Loucy (cell line): ENCODE data around the gene METTL15.
"Not testable (repeated sequence)": the region's sequence is repeated elsewhere in the genome, so short reads cannot be mapped to it uniquely, and the experiment has no call there.

Experiments used
- H2AFZ ChIP-seq: fragments of 200-600 bp; sonication (generic); 2 replicates; pipeline ENCODE4 v1.6.0; 2016; ENCODE audit warnings: antibody characterized with exemption, mild to moderate bottlenecking, low read length, moderate library complexity
- H3F3A ChIP-seq: fragments of 200-600 bp; 2 replicates; pipeline ENCODE4 v1.6.0; 2016; ENCODE audit warnings: antibody characterized with exemption, low read depth, mild to moderate bottlenecking
- H3K27me3 ChIP-seq: fragments of 200-600 bp; sonication (generic); 2 replicates; pipeline ENCODE4 v1.6.1; 2014; ENCODE audit warnings: low read length, mild to moderate bottlenecking; ENCODE audit not compliant: insufficient read depth, poor library complexity, severe bottlenecking
- H3K36me3 ChIP-seq: fragments of 200-600 bp; sonication (generic); 2 replicates; pipeline ENCODE4 v1.6.1; 2016; ENCODE audit warnings: low read length; ENCODE audit not compliant: insufficient read depth
- H3K4me1 ChIP-seq: fragments of 200-600 bp; sonication (generic); 2 replicates; pipeline ENCODE4 v1.5.1; 2014; ENCODE audit warnings: low read length, mild to moderate bottlenecking; ENCODE audit not compliant: insufficient read depth, poor library complexity, severe bottlenecking
- H3K4me2 ChIP-seq: fragments of 200-600 bp; sonication (generic); 2 replicates; pipeline ENCODE4 v1.6.0; 2014; ENCODE audit warnings: antibody characterized with exemption, low read length, low read depth, mild to moderate bottlenecking; ENCODE audit not compliant: poor library complexity, severe bottlenecking
- H3K4me3 ChIP-seq: fragments of 200-600 bp; sonication (generic); 2 replicates; pipeline ENCODE4 v1.5.1; 2014; ENCODE audit warnings: low read length, mild to moderate bottlenecking, mixed read lengths; ENCODE audit not compliant: poor library complexity, severe bottlenecking
- H3K79me2 ChIP-seq: fragments of 200-600 bp; sonication (generic); 2 replicates; pipeline ENCODE4 v1.6.1; 2014; ENCODE audit warnings: low read length; ENCODE audit not compliant: insufficient read depth
- H3K9ac ChIP-seq: fragments of 200-600 bp; sonication (generic); 2 replicates; pipeline ENCODE4 v1.6.0; 2014; ENCODE audit warnings: mild to moderate bottlenecking, low read depth, low read length, moderate library complexity; ENCODE audit not compliant: poor library complexity, severe bottlenecking
- H3K9me2 ChIP-seq: fragments of 200-600 bp; sonication (generic); replicated peaks from 2 replicates; pipeline ENCODE4 v1.6.1; 2016; ENCODE audit warnings: low read depth, low read length, mixed read lengths
- H3K9me3 ChIP-seq: fragments of 200-600 bp; sonication (generic); 2 replicates; pipeline ENCODE4 v1.6.1; 2014; ENCODE audit warnings: mild to moderate bottlenecking, antibody characterized with exemption, low read length, low read depth; ENCODE audit not compliant: insufficient read depth
- H4K20me1 ChIP-seq: fragments of 200-600 bp; sonication (generic); 2 replicates; pipeline ENCODE4 v1.6.0; 2014; ENCODE audit warnings: antibody characterized with exemption, low read length, mild to moderate bottlenecking; ENCODE audit not compliant: insufficient read depth, poor library complexity, severe bottlenecking
- CTCF ChIP-seq: fragments of 200-600 bp; sonication (generic); conservative IDR thresholded peaks from 2 replicates; pipeline ENCODE4 v1.5.1; 2014; ENCODE audit warnings: mild to moderate bottlenecking, antibody characterized with exemption, low read length
- EZH2phosphoT487 ChIP-seq: fragments of 200-600 bp; IDR thresholded peaks from 2 replicates; pipeline ENCODE4 v1.6.1; 2018; ENCODE audit warnings: antibody characterized with exemption, mild to moderate bottlenecking, moderate library complexity, borderline replicate concordance

The METTL15 gene

GRCh38 chr11:28133146-28133545 is 25.0 kb downstream of the METTL15 start:
- Histone ChIP-seq H3K27me3 (no peaks in the 10 kb centered on the region), H3K36me3 (peaks cover 5% of the 10 kb centered on the region; the same call in 1 of the 2 replicates), H3F3A (no peaks in the 10 kb centered on the region), H3K4me1 (no peaks in the 10 kb centered on the region), H3K79me2 (no peaks in the 10 kb centered on the region), H3K9ac (no peak overlapping the region), H3K9me2 (no peaks in the 10 kb centered on the region), H2AFZ (no peak overlapping the region), H3K4me3 (no peak overlapping the region), H3K4me2 (no peak overlapping the region), H4K20me1 (no peaks in the 10 kb centered on the region), H3K9me3 (peaks cover 16% of the 10 kb centered on the region; the same call in 1 of the 2 replicates)
- no peak for TF ChIP-seq CTCF
- no peak for TF ChIP-seq EZH2phosphoT487

GRCh38 chr11:28136157-28136556 is 28.0 kb downstream of the METTL15 start:
- not testable (repeated sequence) for H3K9ac ChIP-seq, H3K9me2 ChIP-seq, H3K79me2 ChIP-seq, H3K4me3 ChIP-seq, H3F3A ChIP-seq, H3K27me3 ChIP-seq, H3K4me2 ChIP-seq, H4K20me1 ChIP-seq, H3K4me1 ChIP-seq, H2AFZ ChIP-seq, H3K36me3 ChIP-seq
- H3K9me3 ChIP-seq, result peaks cover 25% of the 10 kb centered on the region; the same call in 1 of the 2 replicates

GRCh38 chr11:28137366-28137765 is 29.2 kb downstream of the METTL15 start:
- H3K4me3 ChIP-seq, result no peak overlapping the region
- H4K20me1 ChIP-seq, result no peaks in the 10 kb centered on the region
- H3F3A ChIP-seq, result no peaks in the 10 kb centered on the region
- no peaks in the 10 kb centered on the region for H3K79me2 ChIP-seq
- H3K9me3 ChIP-seq, result peaks cover 25% of the 10 kb centered on the region; the same call in 1 of the 2 replicates
- no peak overlapping the region for H3K4me2 ChIP-seq
- peaks cover 5% of the 10 kb centered on the region; the same call in 1 of the 2 replicates for H3K36me3 ChIP-seq
- no peaks in the 10 kb centered on the region for H3K9me2 ChIP-seq
- TF ChIP-seq CTCF (no peak), EZH2phosphoT487 (no peak)
- no peak overlapping the region for H3K9ac ChIP-seq
- no peaks in the 10 kb centered on the region for H3K4me1 ChIP-seq
- H2AFZ ChIP-seq, result no peak overlapping the region
- no peaks in the 10 kb centered on the region for H3K27me3 ChIP-seq

- no peaks in the 10 kb centered on the region for H4K20me1 ChIP-seq
- no peak overlapping the region for H3K4me3 ChIP-seq
- no peaks in the 10 kb centered on the region for H3K9me2 ChIP-seq
- H3K9me3 ChIP-seq, result peaks cover 25% of the 10 kb centered on the region; the same call in 1 of the 2 replicates
- H3K36me3 ChIP-seq, result peaks cover 5% of the 10 kb centered on the region; the same call in 1 of the 2 replicates
- no peaks in the 10 kb centered on the region for H3K27me3 ChIP-seq
- no peaks in the 10 kb centered on the region for H3K79me2 ChIP-seq
- H3F3A ChIP-seq, result no peaks in the 10 kb centered on the region
- no peak overlapping the region for H2AFZ ChIP-seq
- TF ChIP-seq CTCF (no peak), EZH2phosphoT487 (no peak)
- H3K9ac ChIP-seq, result no peak overlapping the region
- H3K4me2 ChIP-seq, result no peak overlapping the region
- no peaks in the 10 kb centered on the region for H3K4me1 ChIP-seq
These were observed 29.6 kb downstream of the METTL15 start for GRCh38 chr11:28137832-28138231.
